ENCODE results near the gene CDK5R2.
A peak's percentile ranks its signal among the peaks of the same experiment; 100 is the strongest.

CDK5R2 gene

GRCh38 chr2:218990612-218991011 is 31.1 kb downstream of the CDK5R2 start:
- no peak for DNase-seq

GRCh38 chr2:218991674-218992168 is 32.3 kb downstream of the CDK5R2 start:
- DNase-seq = no peak

GRCh38 chr2:218992196-218992595 is 32.7 kb downstream of the CDK5R2 start:
- DNase-seq = no peak

DNA sequence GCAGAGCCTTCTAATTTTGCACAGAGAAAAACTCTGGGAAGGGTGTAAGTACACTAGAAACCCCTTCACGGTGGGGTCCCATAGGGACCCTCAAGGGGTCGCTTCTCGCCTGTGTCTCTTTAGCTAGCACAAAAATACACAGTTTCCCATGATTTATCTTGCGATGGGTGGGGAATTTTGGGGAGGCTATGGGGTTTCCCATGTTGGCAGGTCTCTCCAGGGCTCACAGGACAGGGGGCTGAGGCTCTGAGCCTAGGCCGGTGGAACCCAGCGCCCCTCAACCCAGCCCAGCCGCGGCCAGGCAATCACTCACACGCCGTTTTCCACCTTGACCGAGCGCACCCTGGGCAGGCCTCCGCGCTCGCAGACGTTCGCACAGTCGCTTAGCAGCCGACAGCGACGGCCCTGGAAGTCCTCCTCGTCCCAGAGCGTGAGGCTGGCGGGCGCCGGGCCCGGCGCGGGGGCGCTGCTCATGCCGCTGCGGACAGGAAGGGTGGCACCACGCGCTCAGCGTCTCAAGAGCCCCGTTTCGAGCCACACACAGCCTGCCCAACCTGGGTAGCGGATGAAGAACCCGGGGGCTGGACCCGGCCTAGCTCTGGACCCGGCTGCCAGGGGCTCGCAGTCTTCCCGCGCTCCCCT is 33.4 kb downstream of the CDK5R2 start:
- DNase-seq = no peak

DNA sequence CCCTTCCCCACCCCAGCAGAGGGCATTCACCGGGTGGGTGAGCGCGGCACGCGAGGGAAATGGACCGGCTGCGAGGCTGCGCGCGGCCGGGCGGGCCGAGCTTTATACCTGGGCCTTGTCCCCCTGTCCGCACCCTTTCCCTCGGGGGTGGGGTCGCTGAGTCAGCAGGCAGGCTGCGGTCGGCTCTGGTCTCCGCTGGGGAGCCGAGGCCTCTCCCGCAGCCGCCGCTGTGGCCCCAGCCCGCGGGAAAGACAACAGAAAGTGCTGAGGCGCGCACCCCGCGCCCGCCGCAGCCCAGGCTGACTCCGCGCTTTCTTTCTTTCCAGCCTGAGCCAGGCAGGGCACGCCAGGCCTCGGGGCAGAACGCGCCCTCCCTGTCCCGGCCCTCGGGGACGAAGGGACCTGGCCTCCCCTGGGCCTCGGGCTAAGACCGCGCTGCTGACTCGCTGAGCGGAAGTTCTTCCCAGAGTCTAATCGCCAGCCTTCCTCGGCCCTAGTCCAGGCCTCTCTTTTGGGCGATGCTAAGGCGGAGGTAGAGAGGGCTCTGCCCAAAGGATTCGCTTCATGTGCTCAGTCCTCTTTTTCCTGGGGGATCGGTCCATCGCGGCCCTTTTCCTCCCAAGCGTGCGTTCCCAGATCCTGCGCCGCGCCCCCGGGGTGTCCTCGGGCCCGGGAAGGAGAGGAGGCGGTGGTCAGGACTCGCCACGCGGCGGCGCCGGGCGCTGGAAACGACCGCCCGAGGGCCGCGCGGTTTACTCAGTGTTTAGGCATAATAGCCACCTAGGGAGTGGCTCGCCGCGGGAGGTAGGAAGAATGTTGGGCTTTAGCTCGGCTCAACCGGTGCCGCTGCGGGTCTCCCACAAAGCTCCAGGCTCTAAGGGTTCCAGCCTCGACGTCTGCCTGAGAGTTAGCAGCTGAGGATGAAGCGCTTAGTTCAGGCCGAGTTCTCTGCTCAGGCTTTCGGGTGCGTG is 34.2 kb downstream of the CDK5R2 start, which contains the start of gene CRYBA2:
Gene CRYBA2, minus strand, starts transcription at position 78 of the 971 bp plus-strand sequence. CDS start 246 bp downstream, outside the sequence.
- no peak for DNase-seq

DNA sequence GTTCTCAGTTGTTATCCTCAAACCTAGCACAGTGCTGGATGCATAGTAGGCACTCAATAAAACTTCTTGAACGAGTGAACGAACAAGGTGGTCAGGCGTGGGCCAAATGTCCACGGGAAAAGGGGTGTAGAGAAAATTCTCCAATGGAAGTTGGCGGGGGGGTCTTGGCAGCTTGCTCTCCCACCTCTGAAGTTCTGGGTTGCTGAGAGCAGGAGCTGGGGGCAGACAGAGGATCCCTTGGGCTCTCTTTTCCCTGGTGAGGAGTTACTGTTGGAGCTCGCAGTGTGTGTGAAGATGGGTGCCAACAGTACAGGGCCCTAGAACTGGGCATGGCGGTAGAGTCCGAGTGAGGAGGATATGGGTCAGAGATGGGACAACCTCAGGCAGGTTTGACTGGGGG is 36.1 kb downstream of the CDK5R2 start:
- no peak for DNase-seq

GRCh38 chr2:218995972-218996711 is 36.7 kb downstream of the CDK5R2 start:
- DNase-seq = peak; percentile 80

- DNase-seq = no peak
Observed at GRCh38 chr2:218996937-218997336, 37.5 kb downstream of the CDK5R2 start.

- DNase-seq = no peak
Observed at GRCh38 chr2:218997731-218998130, 38.3 kb downstream of the CDK5R2 start.

DNA sequence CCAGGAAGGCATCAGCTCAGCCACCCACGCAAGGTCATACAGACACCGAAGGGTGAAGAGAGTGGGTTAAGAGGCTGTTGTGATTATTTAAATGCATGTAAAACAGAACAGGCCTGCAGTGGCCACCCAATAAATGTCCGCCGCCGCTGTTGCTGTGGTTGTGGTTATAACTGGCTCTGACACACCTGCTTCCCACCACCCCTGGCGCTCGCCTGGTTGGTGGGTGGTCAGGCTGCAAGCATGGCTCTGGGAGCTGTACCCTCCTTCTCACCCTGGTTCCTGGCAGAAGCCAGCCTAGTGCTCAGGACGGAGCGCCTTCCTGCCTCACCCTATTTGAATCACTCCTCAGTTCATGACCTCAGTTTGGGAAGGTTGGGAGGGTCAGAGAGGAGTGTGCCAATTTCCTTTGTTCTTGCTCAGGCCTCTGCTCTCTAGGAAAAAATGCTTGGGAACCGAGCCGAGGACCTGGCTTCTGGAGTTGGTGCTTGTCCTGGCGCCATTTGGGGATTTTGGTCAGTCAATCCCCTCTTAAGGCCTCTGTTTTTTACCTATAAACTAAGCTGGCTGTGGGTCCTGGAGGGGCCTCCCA is 39.0 kb downstream of the CDK5R2 start:
- DNase-seq = no peak

DNA sequence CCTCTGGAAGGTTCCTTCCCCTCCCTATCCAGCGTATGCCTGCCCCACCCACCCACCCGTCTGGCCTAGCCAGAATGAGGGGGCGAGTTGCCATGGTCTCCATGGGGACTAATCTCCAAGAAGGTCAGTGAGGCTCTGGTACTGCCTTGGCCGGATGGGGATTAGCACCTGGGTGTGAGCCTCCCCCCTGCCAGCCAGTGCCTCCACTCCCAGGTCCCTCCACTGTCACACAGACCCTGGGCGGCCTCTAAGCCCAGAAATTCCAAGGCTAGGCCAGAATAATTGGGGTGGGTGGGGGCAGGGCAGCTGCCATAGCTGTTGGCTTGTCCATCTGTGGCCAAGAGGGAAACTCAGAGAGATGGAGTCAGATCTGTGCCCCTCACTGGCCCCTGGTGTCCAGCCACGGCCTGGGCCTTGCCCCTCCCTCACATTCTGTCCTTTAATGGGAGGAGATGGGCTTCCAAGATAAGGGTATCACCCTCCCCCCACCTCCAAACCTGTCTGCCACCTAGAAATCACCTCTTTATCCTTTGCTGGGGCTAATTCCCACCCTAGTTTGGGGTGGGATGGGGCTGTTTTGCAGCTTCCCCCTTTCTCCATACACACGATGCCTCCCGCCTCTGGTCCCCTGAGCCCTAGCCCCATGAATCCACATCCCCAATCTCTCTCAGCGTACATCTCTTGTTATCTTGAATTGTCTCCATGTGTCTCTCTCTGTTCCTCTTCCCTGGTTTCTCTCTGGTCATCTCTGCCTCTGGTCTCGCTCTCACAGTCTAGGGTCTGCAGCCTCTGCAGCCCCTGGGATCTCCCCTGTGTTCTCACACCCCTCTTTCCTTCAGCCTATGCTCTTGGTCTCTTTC is 39.8 kb downstream of the CDK5R2 start:
- DNase-seq = no peak

DNA sequence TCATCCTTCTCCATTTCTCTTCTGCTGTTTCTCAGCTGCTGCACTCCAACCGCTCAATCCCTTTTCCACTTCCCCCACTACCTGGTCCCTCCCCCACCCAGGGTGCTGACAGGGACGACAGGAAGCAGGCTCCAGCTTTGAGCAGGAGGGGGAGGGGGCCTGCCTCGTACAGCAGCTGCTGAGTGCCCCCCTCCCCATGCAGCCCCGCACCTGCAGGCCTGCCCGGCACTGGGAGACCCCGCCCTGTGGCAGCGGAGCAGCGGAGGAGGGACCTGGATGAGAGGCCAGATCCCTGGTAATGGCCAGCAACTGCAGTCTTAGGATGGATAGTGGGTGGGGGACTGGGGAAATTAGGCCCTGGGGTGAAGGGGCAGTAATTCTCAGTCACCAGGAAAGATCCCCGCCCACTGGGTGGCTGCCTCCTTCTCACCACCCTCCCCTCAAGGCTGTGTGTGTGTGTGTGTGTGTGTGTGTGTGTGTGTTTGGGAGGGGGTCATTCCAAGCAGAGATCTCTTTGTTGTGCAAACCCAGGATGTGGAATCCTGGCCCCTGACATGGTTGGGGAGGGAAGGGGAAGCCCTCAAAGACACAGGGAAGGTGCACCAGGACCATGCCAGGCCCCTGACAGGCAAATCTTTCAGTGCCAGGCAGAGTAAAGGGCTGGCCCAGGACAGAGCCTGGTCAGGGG is 40.6 kb downstream of the CDK5R2 start:
- DNase-seq = no peak

GRCh38 chr2:219000569-219000960 is 41.1 kb downstream of the CDK5R2 start:
- DNase-seq = no peak

DNA sequence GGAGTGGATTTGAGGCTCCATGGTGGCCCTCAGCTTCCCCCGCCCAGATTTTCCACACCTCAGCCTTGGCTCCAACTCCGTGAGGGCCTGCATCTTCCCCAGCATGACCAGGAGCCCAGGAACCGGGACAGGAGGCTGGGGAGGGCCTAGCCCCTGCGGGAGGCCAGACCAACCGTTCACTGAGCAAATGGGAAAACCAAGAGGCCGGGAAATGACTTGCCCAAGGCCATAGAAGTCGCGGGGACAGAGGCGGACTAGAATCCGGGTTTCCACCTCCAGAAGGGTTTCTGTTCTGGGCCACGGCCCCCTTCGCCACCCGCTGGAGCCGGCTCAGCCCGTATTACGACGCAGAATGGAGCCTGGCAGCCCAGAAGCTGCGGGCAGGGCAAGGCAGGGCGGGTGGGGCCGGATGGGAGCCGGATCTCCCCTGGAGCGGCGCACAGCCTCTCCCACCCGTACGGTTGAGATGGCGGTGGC is 41.7 kb downstream of the CDK5R2 start:
- no peak for DNase-seq

DNA sequence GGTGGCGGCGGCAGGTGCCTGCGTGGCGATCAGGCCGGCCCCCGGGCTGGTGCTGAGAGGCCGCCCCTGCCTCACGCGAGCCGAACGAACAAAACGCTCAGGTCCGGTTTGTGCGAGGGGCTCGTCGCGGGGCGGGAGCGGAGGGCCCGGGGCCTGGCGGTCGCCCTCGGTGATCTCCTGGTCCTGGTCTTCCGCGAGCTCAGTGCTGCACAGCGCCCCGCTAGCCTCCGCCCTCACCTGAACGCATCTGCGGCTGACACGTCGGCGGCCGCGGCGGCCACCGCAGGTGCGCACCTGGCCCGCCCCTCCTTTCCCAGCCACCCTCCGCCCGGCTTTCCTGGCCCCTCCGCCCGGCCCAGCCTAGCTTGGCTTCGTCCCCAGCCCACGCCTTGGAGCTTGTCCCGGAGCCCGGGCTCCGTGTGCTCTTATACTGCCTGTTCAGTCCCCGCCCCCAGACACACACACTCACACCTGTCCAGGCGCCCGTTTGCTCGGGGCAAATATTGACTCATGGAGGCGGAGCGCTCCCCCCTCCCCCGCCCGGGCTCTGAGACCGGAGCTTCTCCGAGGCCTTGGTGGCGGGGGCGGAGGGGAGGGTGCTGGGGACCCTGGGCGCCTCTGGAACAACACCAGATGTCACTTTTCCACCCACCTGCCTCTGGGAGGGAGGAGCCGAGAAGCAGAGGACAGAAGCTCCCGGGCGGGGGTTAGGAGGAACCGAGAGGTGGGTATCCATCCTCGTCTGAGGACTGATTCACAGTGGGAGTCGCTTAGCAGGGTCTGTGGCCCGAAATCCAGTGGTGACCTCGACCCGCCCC is 42.3 kb downstream of the CDK5R2 start:
- DNase-seq = no peak

DNA sequence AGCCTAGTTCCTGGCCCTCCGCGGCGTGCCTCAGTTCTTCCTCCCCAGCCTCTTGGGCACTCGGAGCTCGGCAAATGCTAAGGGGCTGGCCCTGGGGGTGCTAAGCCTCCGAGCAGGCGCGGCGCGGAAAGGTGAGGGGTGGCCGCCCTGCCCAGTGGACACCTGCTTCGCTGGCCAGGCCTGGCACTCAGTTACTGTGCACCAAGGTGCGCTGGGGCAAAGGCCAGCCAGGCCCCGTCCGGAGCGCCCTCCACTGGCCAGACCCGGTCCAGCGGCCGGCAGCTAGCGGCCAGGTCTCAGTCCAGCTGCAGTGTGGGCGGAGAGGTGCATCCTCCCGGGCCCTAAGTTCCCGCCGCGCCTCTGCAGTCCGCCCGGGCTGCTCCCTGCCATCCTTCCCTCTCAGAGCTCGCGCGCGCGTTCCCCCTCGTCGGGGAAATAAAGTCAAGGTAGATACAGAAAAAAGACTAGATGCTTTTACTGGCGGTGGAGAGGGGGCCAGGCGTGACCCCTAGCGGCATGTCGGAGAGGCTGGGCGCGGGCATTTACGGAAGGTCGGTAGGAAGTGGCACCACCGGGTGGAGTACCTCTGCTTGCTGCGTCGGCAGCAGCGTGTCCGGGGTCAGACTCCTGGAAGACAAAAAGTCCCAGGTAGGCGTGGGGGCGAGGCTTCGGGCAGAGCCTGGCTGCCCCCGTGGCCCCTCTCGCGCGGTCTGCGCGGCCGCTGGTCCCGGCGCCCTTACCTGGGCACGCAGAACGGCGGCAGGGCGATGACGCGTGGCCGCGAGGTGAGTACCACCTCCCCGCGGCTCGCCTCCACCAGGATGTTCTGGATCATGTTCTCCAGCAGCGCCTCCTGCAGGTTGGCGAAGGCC is 43.2 kb downstream of the CDK5R2 start:
- peak; percentile 16 for DNase-seq

DNA sequence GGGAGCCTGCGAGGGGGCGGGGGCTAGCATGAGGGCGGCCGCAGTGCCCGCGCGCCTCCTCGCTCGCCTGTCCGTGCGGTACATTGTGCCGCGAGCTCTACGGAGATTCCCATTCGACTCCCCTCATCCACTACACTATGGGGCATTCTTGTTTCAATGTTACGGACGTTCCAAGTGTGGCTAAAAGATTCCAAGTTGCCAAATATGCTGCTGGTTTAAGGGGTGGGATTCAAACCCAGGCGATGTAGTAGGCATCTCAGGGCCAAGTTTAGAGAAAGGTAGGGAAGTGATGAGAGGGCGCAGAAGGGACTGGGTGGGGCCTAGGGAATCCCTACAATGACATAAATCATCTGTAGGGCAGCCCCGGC is 43.8 kb downstream of the CDK5R2 start:
- no peak for DNase-seq

DNA sequence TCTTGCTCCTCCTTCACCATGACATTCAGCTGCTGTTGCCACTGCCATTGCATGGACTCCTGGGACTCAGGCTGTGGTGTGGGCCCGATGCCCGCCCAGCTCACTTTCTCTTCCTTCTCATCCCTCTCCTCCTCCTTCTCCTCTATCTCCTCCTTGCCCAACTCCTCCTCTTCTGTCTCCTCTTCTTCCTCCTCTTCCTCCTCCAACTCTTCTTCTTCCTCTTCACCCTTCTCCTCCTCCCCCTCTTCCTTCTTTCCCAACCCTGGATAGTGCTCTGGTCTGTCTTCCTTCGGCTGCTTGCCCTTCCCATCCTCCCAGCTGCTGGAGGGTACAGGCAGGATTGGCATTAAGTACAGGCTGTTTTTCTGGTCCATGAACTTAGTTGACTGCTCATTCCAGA is 44.5 kb downstream of the CDK5R2 start:
- DNase-seq = no peak

DNA sequence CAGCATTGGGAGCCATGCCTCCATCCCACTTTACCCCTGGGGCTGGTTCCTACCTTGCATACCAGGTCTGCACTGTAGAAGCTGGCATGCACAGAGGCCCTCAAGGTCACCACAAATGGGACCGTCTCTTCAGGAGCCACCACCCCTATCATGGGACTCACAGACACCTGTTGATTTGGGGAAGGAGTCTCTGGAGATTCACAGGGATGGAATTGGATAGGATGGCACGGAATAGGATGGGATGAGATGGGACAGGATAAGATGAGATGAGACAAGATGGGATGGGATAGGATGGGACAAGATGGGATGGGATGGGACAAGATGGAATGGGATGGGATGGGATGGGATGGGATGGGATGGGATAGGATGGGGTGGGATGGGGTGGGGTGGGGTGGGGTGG is 49.8 kb downstream of the CDK5R2 start:
- no peak for DNase-seq
